HFF-Myc (cell line): ENCODE results near the gene PDCD7.
"Not testable (repeated sequence)": the region's sequence is repeated elsewhere in the genome, so short reads cannot be mapped to it uniquely, and the experiment has no call there.

Experiments
- DNase-seq: peaks from one replicate; pipeline ENCODE4 v3.0.0-alpha.2; 2011; ENCODE audit warnings: low read depth; ENCODE audit errors: extremely low read depth
- H3K4me3 ChIP-seq: replicated peaks from 2 replicates; pipeline ENCODE4 v1.5.1; 2011; ENCODE audit warnings: low read depth, mild to moderate bottlenecking, control low read depth, low read length
- TF ChIP-seq, protein P1 (sequence below): IDR thresholded peaks from 2 replicates; pipeline ENCODE4 v1.5.1; 2012; ENCODE audit warnings: mild to moderate bottlenecking, low read depth, low read length, control low read depth; ENCODE audit errors: missing control alignments

Gene PDCD7

DNA sequence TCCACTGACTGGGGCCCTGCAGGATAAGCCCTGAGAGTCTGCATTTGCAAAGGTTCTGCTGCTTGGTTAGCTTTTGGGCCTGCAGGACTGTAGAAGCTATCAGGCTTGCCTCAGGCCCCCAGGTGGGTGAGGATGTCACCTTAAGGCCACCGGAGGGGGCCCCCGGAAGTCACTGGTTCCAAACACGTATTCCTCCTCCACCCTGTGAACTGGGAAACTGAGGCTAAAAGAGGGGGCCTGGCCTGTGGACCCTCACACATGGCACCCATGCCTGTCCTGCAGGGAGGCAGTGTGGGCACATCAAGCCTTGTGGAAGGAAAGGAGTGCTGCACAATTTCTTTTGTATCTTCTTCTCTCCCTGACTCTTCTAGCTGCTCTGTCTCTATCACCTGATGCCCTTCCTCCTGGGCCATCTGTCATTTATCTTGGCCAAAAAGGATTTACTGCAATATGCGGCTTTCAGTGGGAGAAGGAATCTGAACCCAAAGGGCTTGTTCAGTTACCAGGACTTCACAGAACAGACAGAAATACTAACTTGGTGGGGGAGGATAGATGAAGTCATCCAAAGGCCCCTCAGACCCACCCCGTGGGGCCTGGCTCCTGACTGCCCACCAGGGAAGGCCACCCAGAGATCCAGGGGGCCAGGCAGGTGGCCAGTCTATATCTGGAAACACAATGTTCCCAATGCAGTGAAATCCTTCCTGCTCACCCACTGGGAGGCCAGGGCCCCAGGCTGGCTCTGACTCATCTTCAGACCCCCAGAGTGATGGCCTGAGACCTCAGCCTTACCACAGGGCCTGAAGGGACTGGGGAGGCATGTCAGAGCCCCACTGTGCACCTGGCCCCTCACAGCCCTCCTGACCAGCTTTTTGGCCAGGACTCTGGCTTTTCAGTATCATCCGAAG, 36.9 kb downstream of the PDCD7 start:
- H3K4me3 ChIP-seq = no peak overlapping the region
- no peak for DNase-seq
- TF ChIP-seq, protein P1, sequence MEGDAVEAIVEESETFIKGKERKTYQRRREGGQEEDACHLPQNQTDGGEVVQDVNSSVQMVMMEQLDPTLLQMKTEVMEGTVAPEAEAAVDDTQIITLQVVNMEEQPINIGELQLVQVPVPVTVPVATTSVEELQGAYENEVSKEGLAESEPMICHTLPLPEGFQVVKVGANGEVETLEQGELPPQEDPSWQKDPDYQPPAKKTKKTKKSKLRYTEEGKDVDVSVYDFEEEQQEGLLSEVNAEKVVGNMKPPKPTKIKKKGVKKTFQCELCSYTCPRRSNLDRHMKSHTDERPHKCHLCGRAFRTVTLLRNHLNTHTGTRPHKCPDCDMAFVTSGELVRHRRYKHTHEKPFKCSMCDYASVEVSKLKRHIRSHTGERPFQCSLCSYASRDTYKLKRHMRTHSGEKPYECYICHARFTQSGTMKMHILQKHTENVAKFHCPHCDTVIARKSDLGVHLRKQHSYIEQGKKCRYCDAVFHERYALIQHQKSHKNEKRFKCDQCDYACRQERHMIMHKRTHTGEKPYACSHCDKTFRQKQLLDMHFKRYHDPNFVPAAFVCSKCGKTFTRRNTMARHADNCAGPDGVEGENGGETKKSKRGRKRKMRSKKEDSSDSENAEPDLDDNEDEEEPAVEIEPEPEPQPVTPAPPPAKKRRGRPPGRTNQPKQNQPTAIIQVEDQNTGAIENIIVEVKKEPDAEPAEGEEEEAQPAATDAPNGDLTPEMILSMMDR = no peak

DNA sequence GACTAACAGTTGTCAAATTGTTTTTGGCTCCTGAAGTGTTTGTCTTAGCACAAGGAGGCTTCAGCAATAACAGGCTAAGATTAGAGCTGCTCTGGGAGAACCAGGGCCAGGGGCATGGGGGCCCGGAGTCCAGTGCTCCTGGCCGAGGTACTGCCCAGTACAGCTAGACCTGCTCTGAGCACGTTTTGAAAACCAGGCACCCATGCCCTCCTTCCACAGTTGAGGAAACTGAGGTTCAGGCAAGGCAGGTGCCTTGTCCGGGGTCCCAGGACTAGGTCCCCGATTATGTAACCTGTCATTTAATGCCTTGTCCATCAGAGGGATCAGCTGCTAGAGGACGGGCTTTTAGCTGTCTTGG, 37.9 kb downstream of the PDCD7 start:
- TF ChIP-seq, protein P1 = no peak
- no peak overlapping the region for H3K4me3 ChIP-seq
- DNase-seq = no peak

DNA sequence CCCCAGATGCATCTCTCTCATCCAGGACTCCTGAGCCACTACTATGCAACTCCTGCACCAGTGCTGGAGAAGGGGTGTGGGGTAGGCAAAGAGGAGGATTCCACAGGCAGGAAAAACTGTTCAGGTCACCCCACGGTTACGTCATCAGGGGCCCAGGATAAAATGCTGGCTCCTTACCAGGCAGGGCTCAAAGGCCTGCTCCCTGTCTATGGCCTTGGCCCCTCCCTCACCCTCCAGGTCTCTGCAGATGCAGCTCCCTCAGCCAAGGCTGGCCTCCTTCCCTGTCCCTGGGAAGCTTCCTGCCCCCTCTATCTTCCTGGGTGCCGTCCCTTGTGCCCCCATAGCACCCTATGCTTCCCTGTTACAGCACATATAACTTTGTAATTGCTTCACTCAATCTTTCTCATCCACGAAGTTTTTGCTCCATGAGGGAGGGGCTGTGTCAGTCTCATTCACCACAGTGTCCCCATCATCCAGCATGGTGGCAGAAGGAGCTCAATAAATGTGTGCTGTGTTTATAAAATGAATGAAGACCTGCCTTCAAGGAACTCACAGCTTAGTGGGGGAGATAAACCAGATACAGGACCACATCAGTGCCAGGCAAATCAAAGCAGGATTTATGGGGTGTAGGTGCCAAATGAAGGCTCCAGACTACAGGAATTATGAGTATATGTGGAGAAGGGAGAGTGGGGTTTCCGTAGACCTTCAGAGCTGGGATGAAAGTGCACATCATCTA, 38.4 kb downstream of the PDCD7 start:
- no peak for DNase-seq
- no peak overlapping the region for H3K4me3 ChIP-seq
- TF ChIP-seq, protein P1 = no peak

DNA sequence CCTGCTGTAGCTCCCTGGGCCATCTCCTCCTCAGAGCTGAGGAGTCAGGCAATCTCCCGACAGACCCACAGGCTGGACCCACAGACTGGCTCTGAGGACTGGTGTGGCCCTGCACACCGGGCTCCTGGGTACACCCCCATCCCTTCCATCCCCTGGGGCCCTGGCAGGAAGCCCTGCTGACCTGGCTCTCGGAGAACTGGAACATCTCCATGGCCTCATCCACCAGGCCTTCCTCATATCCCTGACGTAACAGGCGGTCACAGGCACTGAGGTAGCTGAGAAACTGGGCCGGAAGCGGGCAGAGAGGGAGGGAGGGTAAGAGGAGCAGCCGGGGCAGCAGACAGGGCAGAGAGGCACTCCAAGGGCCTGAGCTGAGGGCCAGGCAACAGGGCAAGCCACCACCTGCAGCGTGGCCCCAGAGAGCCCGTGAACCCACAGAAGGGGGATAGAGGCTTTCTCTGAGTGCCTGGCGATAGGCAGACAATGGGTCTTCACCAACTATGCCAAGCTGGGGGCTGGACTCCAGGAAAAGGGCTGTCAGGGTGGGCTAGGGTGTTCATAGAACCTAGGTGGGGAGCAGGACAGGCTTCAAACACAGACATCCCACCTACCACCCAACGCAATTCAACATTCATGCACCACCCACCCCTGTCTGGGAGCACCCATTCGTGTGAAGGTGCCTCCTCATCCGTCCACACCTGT, 39.2 kb downstream of the PDCD7 start:
- no peak overlapping the region for H3K4me3 ChIP-seq
- TF ChIP-seq, protein P1 = no peak
- no peak for DNase-seq

DNA sequence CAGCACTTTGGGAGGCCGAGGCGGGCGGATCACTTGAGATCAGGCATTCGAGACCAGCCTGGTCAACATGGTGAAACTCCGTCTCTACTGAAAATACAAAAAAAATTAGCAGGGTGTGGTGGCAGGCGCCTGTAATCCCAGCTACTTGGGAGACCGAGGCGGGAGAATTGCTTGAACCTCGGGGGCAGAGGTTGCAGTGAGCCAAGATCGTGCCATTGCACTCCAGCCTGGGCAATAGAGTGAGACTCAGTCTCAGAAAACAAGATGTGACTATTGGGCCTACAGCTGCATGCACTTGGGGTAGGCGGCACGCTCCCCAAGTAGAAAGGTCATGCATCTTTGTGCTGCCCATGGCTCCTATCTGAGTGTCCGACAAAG, 39.8 kb downstream of the PDCD7 start:
- H3K4me3 ChIP-seq, DNase-seq: not testable (repeated sequence)

DNA sequence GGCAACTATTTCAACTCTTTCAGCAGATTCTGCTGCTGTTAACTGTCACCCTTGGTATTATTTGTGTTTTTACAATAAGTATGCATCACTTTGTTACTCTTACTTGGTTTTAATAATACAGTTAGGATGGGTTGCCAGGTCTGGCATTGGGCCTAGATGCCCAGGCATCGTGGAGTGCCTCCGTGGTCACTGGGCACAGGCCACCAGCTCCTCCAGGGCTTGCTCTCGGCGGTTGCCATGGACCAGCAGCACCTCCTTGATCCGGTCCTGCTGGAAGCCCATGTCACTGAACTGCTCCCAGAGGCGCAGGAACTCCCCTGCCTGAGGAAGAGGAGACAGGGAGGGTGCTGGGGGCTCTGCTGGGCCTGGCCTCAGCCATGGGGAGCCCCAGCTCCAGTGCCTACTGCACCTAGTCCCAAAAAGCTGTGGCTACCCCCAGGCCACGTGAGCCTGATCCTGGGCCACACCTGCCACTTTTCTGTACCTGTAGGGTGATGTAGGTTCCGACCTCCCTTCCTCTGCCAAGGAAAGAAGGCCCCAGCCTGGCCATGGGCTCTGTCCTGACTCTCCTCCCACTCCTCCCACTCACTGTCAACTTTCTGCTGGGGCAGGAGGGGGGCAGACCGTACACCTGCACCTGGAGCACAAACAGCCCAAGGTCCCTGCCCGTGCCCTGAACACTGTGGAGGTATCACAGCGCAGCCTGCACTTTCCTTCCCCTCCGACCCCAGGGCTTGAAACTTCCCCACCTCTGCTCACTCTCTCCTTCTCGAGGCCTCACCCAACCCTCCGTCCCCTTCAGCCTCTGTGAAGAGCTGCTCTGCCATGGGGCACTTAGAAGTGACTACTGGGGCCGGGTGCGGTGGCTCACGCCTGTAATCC, 40.5 kb downstream of the PDCD7 start:
- TF ChIP-seq, protein P1 = no peak
- no peak for DNase-seq
- no peak overlapping the region for H3K4me3 ChIP-seq
